ENCODE results near the gene B3GALT6.

The B3GALT6 gene

GRCh38 chr1:1236945-1237873 lies 5.2 kb downstream of the B3GALT6 start:
- CTCF ChIA-PET, result interaction anchor here (1.5 kb wide), 1 partner anchor 14 kb away, joined by 6 read pairs; no protein-coding TSS in a partner anchor
- DNase-seq (ENCODE audit: extremely low spot score), result no peak
- POLR2A ChIA-PET, result no interaction called here
- no peak for TF ChIP-seq CTCF (IDR thresholded peaks at IDR 0.05; ENCODE audit: control extremely low read depth, extremely low read depth, low read depth, missing control alignments)

GRCh38 chr1:1237874-1238701 lies 6.1 kb downstream of the B3GALT6 start:
- TF ChIP-seq CTCF (IDR thresholded peaks at IDR 0.05; ENCODE audit: control extremely low read depth, extremely low read depth, low read depth, missing control alignments), result no peak
- POLR2A ChIA-PET, result no interaction called here
- no peak for DNase-seq (ENCODE audit: extremely low spot score)
- CTCF ChIA-PET, result interaction anchor here (1.0 to 2.3 kb wide), 4 partner anchors 11 to 116 kb away, joined by 3 to 10 read pairs (median 4); no protein-coding TSS in a partner anchor

GRCh38 chr1:1238702-1239178 lies 6.7 kb downstream of the B3GALT6 start:
- no peak for TF ChIP-seq CTCF (IDR thresholded peaks at IDR 0.05; ENCODE audit: control extremely low read depth, extremely low read depth, low read depth, missing control alignments)
- POLR2A ChIA-PET, result no interaction called here
- no peak for DNase-seq (ENCODE audit: extremely low spot score)
- CTCF ChIA-PET, result interaction anchor here (1.0 to 2.3 kb wide), 4 partner anchors 12 to 117 kb away, joined by 3 to 10 read pairs (median 4); no protein-coding TSS in a partner anchor

- ChIA-PET CTCF (interaction anchor here (1.3 to 2.3 kb wide), 2 partner anchors 12 to 117 kb away, joined by 5 to 10 read pairs; no protein-coding TSS in a partner anchor), POLR2A (no interaction called here)
- DNase-seq (ENCODE audit: extremely low spot score), result no peak
- no peak for TF ChIP-seq CTCF (IDR thresholded peaks at IDR 0.05; ENCODE audit: control extremely low read depth, extremely low read depth, low read depth, missing control alignments)
Observed at GRCh38 chr1:1239227-1239613, 7.2 kb downstream of the B3GALT6 start.

GRCh38 chr1:1239614-1240347 lies 7.7 kb downstream of the B3GALT6 start:
- DNase-seq (ENCODE audit: extremely low spot score), result no peak
- no peak for TF ChIP-seq CTCF (IDR thresholded peaks at IDR 0.05; ENCODE audit: control extremely low read depth, extremely low read depth, low read depth, missing control alignments)
- CTCF ChIA-PET, result interaction anchor here (2.3 kb wide), 1 partner anchor 118 kb away, joined by 10 read pairs; no protein-coding TSS in a partner anchor
- POLR2A ChIA-PET, result no interaction called here

- TF ChIP-seq CTCF (IDR thresholded peaks at IDR 0.05; ENCODE audit: control extremely low read depth, extremely low read depth, low read depth, missing control alignments), result no peak
- no peak for DNase-seq (ENCODE audit: extremely low spot score)
- ChIA-PET POLR2A (no interaction called here), CTCF (no interaction called here)
Observed at GRCh38 chr1:1240348-1240732, 8.3 kb downstream of the B3GALT6 start.
